ENCODE data around the gene ADM5. TPM values are rescaled to one million over a fixed set of nuclear protein-coding genes. Genes with fewer than 3 reads are reported as not detected.

The ADM5 gene
- total and polyA plus RNA-seq, 10 of the 15 experiments (the other 5 are each of a cell fraction or from before 2014, with no cell fraction given) = 0.05 to 6.0 (median 1.2) TPM; not detected in 1

DNA sequence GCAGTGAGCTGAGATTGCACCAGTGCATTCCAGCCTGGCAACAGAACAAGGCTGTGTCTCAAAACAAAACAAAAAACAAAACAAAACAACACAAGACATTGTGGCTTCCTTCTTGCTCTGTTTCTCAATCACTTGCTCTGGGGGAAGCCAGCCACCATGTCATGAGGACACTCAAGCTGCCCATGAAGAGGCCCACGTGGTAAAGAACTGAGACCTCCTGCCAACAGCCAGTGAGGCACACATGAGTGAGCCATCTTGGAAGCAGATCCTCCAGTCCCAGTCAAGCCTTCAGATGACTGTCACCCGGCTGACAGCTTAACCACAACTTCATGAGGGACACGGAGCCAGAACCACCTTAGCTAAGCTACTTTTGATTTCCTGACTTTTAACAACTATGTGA is 26.8 kb downstream of the ADM5 start:
- POLR2A ChIA-PET = no interaction called here
- CTCF ChIA-PET = interaction anchor here (1.0 to 1.9 kb wide), 2 partner anchors 52 to 68 kb away, joined by 3 to 4 read pairs; no protein-coding TSS in a partner anchor
- Histone ChIP-seq H3K4me2 (ENCODE audit: control insufficient read depth, insufficient read depth) (no peak overlapping the region), H3K36me3 (ENCODE audit: control insufficient read depth in 2 of 2, insufficient read depth in 2 of 2, low read length in 1 of 2) (no peaks in the 10 kb centered on the region), H3K27me3 (replicated peaks in 1 of 2; ENCODE audit: control insufficient read depth in 2 of 2, insufficient read depth in 2 of 2, low read length in 1 of 2) (no peaks in the 10 kb centered on the region), H3K79me2 (ENCODE audit: control insufficient read depth, insufficient read depth, low read length) (no peaks in the 10 kb centered on the region), H3K4me1 (ENCODE audit: control insufficient read depth, insufficient read depth, low read length) (no peaks in the 10 kb centered on the region), H2AFZ (ENCODE audit: control insufficient read depth, low read depth, low read length) (no peak overlapping the region), H3K9me3 (replicated peaks; ENCODE audit: control insufficient read depth, insufficient read depth, low read length) (no peaks in the 10 kb centered on the region), H3K9ac (ENCODE audit: control insufficient read depth, insufficient read depth, low read length) (no peak overlapping the region), H3K27ac (ENCODE audit: control insufficient read depth, insufficient read depth) (no peak overlapping the region), H3K4me3 (no peak overlapping the region), H4K20me1 (ENCODE audit: control insufficient read depth, insufficient read depth) (no peaks in the 10 kb centered on the region)
- 44% methylated on average over 3 of the region's 3 CpGs for WGBS (ENCODE audit: insufficient coverage, insufficient replicate concordance, low lambda C conversion rate, missing lambda C conversion rate)
- no TSS peak for BruUV-seq (replicated peaks)
- TF ChIP-seq, protein P1, sequence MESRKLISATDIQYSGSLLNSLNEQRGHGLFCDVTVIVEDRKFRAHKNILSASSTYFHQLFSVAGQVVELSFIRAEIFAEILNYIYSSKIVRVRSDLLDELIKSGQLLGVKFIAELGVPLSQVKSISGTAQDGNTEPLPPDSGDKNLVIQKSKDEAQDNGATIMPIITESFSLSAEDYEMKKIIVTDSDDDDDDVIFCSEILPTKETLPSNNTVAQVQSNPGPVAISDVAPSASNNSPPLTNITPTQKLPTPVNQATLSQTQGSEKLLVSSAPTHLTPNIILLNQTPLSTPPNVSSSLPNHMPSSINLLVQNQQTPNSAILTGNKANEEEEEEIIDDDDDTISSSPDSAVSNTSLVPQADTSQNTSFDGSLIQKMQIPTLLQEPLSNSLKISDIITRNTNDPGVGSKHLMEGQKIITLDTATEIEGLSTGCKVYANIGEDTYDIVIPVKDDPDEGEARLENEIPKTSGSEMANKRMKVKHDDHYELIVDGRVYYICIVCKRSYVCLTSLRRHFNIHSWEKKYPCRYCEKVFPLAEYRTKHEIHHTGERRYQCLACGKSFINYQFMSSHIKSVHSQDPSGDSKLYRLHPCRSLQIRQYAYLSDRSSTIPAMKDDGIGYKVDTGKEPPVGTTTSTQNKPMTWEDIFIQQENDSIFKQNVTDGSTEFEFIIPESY (IDR thresholded peaks at IDR 0.05) = no peak
- no peak for TF ChIP-seq POU2F2 (IDR thresholded peaks at IDR 0.05; ENCODE audit: borderline replicate concordance, low read depth, low read length)
- FAIRE-seq = no peak
- intact Hi-C loops (cut with micrococcal nuclease; ENCODE audit: unreplicated experiment) = no loop called here
- no peak for DNase-seq (ENCODE audit: low read depth, low spot score)
- in situ Hi-C loops (cut with MboI) = no loop called here
- RAD21 ChIA-PET (ENCODE audit: unreplicated experiment) = no interaction called here
- SMC1A ChIA-PET (ENCODE audit: uncharacterized antibody, unreplicated experiment) = no interaction called here
- no peak for ATAC-seq

DNA sequence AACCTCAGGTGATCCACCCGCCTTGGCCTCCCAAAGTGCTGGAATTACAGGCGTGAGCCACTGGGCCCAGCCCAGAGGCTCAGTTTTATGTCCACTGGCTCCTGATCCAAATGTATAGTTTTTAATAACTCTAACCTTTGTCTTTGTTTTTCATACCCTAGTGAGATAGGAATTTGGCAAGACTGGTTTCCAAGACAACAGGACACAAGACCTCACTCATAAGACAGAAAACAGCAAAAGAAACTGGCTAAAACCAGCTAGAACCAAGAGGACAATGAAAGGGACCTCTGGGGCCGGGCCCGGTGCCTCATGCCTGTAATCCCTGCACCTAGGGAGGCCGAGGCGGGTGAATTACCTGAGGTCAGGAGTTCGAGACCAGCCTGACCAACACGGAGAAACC is 29.1 kb downstream of the ADM5 start:
- no peak overlapping the region for H3K4me2 ChIP-seq (ENCODE audit: control insufficient read depth, insufficient read depth)
- TF ChIP-seq IRF4 (IDR thresholded peaks at IDR 0.05; ENCODE audit: low read depth, low read length) = no peak
- TF ChIP-seq SMARCA5 (IDR thresholded peaks at IDR 0.05) = no peak
- TF ChIP-seq RFX5 (IDR thresholded peaks at IDR 0.05; ENCODE audit: low read depth, low read length) = no peak
- TF ChIP-seq, protein P2, sequence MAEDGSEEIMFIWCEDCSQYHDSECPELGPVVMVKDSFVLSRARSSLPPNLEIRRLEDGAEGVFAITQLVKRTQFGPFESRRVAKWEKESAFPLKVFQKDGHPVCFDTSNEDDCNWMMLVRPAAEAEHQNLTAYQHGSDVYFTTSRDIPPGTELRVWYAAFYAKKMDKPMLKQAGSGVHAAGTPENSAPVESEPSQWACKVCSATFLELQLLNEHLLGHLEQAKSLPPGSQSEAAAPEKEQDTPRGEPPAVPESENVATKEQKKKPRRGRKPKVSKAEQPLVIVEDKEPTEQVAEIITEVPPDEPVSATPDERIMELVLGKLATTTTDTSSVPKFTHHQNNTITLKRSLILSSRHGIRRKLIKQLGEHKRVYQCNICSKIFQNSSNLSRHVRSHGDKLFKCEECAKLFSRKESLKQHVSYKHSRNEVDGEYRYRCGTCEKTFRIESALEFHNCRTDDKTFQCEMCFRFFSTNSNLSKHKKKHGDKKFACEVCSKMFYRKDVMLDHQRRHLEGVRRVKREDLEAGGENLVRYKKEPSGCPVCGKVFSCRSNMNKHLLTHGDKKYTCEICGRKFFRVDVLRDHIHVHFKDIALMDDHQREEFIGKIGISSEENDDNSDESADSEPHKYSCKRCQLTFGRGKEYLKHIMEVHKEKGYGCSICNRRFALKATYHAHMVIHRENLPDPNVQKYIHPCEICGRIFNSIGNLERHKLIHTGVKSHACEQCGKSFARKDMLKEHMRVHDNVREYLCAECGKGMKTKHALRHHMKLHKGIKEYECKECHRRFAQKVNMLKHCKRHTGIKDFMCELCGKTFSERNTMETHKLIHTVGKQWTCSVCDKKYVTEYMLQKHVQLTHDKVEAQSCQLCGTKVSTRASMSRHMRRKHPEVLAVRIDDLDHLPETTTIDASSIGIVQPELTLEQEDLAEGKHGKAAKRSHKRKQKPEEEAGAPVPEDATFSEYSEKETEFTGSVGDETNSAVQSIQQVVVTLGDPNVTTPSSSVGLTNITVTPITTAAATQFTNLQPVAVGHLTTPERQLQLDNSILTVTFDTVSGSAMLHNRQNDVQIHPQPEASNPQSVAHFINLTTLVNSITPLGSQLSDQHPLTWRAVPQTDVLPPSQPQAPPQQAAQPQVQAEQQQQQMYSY (CRISPR knock-in tag; IDR thresholded peaks at IDR 0.05) = no peak
- TF ChIP-seq, protein P3, sequence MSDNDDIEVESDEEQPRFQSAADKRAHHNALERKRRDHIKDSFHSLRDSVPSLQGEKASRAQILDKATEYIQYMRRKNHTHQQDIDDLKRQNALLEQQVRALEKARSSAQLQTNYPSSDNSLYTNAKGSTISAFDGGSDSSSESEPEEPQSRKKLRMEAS (IDR thresholded peaks at IDR 0.05; ENCODE audit: low read depth, low read length) = no peak
- no peak for TF ChIP-seq HDGF (IDR thresholded peaks at IDR 0.05)
- no peak for TF ChIP-seq PBX3 (IDR thresholded peaks at IDR 0.05; ENCODE audit: insufficient replicate concordance, low read depth, low read length)
- TF ChIP-seq SUPT20H (IDR thresholded peaks at IDR 0.05; ENCODE audit: borderline replicate concordance, control insufficient read depth, low read depth, low read length) = no peak
- TF ChIP-seq IKZF1 (conservative IDR thresholded peaks at IDR 0.05) = no peak

More for the DNA sequence above, 29.1 kb downstream of the ADM5 start:
- Histone ChIP-seq H3K27me3 (replicated peaks in 1 of 2; ENCODE audit: control insufficient read depth in 2 of 2, insufficient read depth in 2 of 2, low read length in 1 of 2) (no peaks in the 10 kb centered on the region), H3K4me3 (no peak overlapping the region), H2AFZ (ENCODE audit: control insufficient read depth, low read depth, low read length) (no peak overlapping the region), H3K27ac (ENCODE audit: control insufficient read depth, insufficient read depth) (no peak overlapping the region), H3K9me3 (replicated peaks; ENCODE audit: control insufficient read depth, insufficient read depth, low read length) (no peaks in the 10 kb centered on the region; the same call in 2 of the 3 replicates), H3K9ac (ENCODE audit: control insufficient read depth, insufficient read depth, low read length) (no peak overlapping the region), H3K79me2 (ENCODE audit: control insufficient read depth, insufficient read depth, low read length) (no peaks in the 10 kb centered on the region), H4K20me1 (ENCODE audit: control insufficient read depth, insufficient read depth) (no peaks in the 10 kb centered on the region), H3K36me3 (ENCODE audit: control insufficient read depth in 2 of 2, insufficient read depth in 2 of 2, low read length in 1 of 2) (no peaks in the 10 kb centered on the region), H3K4me1 (ENCODE audit: control insufficient read depth, insufficient read depth, low read length) (no peaks in the 10 kb centered on the region)
- ChIA-PET POLR2A (interaction anchor here (0.7 to 1.1 kb wide), 2 partner anchors 41 to 132 kb away, joined by 3 read pairs; partner anchors contain the start of gene PTOV1), RAD21 (ENCODE audit: unreplicated experiment) (interaction anchor here (0.7 to 1.8 kb wide), 3 partner anchors 48 to 95 kb away, joined by 3 to 4 read pairs (median 3); partner anchors contain the start of gene AP2A1), SMC1A (ENCODE audit: uncharacterized antibody, unreplicated experiment) (no interaction called here), CTCF (interaction anchor here (1.0 to 1.5 kb wide), 6 partner anchors 14 to 211 kb away, joined by 3 to 7 read pairs (median 4); partner anchors contain the start of gene NUP62)
- ATAC-seq (no peak), DNase-seq (ENCODE audit: low read depth, low spot score) (no peak), FAIRE-seq (no peak)
- intact Hi-C loops (cut with micrococcal nuclease; ENCODE audit: unreplicated experiment) = no loop called here
- no TSS peak for BruUV-seq (replicated peaks)
- WGBS (ENCODE audit: insufficient coverage, insufficient replicate concordance, low lambda C conversion rate, missing lambda C conversion rate) = 72% methylated on average over 8 of the region's 8 CpGs
- in situ Hi-C loops (cut with MboI) = no loop called here
